ENCODE data around the gene ANO2. TPM values are rescaled to one million over a fixed set of nuclear protein-coding genes. Genes with fewer than 3 reads are reported as not detected.

Gene ANO2
- total and polyA plus RNA-seq, 8 donors, result 0.43 to 2.4 (median 0.97) TPM

- intact Hi-C loops (cut with DNase I), result no loop called here
- TF ChIP-seq CTCF (IDR thresholded peaks at IDR 0.05), result no peak
- FAIRE-seq, result no peak
- Histone ChIP-seq H3K4me1 (no peaks in the 10 kb centered on the region), H3K27me3 (no peaks in the 10 kb centered on the region), H3K4me3 (no peak overlapping the region), H3K9me3 (no peaks in the 10 kb centered on the region), H3K36me3 (no peaks in the 10 kb centered on the region), H3K27ac (no peak overlapping the region)
- ATAC-seq, result no peak
- DNase-seq, result no peak
- WGBS, 2 donors, result 82 to 83% methylated on average over 8 of the region's 8 CpGs
Observed at GRCh38 chr12:5516371-5517241, 428.5 kb downstream of the ANO2 start.

- intact Hi-C loops (cut with DNase I), result no loop called here
- TF ChIP-seq CTCF (IDR thresholded peaks at IDR 0.05), result no peak
- Histone ChIP-seq H3K4me3 (no peak overlapping the region), H3K36me3 (no peaks in the 10 kb centered on the region), H3K9me3 (no peaks in the 10 kb centered on the region), H3K4me1 (no peaks in the 10 kb centered on the region), H3K27me3 (no peaks in the 10 kb centered on the region), H3K27ac (no peak overlapping the region)
- FAIRE-seq (no peak), DNase-seq (no peak), ATAC-seq (no peak)
- 100% methylated on average over 1 of the region's 1 CpG for WGBS, 2 donors
Observed at GRCh38 chr12:5515458-5515857, 429.6 kb downstream of the ANO2 start.

- Histone ChIP-seq H3K4me1 (no peaks in the 10 kb centered on the region), H3K27me3 (no peaks in the 10 kb centered on the region), H3K27ac (no peak overlapping the region), H3K9me3 (no peaks in the 10 kb centered on the region), H3K36me3 (no peaks in the 10 kb centered on the region), H3K4me3 (no peak overlapping the region)
- 80 to 82% methylated on average over 4 of the region's 4 CpGs for WGBS, 2 donors
- intact Hi-C loops (cut with DNase I), result no loop called here
- no peak for FAIRE-seq
- TF ChIP-seq CTCF (IDR thresholded peaks at IDR 0.05), result no peak
- no peak for ATAC-seq
- DNase-seq, result no peak
Observed at GRCh38 chr12:5514545-5514944, 430.5 kb downstream of the ANO2 start.

GRCh38 chr12:5514016-5514415 lies 431.0 kb downstream of the ANO2 start:
- no peak for DNase-seq
- FAIRE-seq, result no peak
- no peaks in the 10 kb centered on the region for H3K27me3 ChIP-seq
- no peaks in the 10 kb centered on the region for H3K4me1 ChIP-seq
- ATAC-seq, result no peak
- 82 to 85% methylated on average over 6 of the region's 6 CpGs for WGBS, 2 donors
- no peaks in the 10 kb centered on the region for H3K36me3 ChIP-seq
- no peak for TF ChIP-seq CTCF (IDR thresholded peaks at IDR 0.05)
- H3K9me3 ChIP-seq, result no peaks in the 10 kb centered on the region
- intact Hi-C loops (cut with DNase I), result no loop called here
- H3K27ac ChIP-seq, result no peak overlapping the region
- no peak overlapping the region for H3K4me3 ChIP-seq

- Histone ChIP-seq H3K27me3 (no peaks in the 10 kb centered on the region), H3K27ac (no peak overlapping the region), H3K9me3 (no peaks in the 10 kb centered on the region), H3K36me3 (no peaks in the 10 kb centered on the region), H3K4me1 (no peaks in the 10 kb centered on the region), H3K4me3 (no peak overlapping the region)
- no peak for TF ChIP-seq CTCF (IDR thresholded peaks at IDR 0.05)
- intact Hi-C loops (cut with DNase I), result no loop called here
- no peak for FAIRE-seq
- WGBS, 2 donors, result 67 to 68% methylated on average over 4 of the region's 4 CpGs
- DNase-seq, result no peak
- no peak for ATAC-seq
Observed at GRCh38 chr12:5513406-5513805, 431.7 kb downstream of the ANO2 start.

Measured in pancreas (tissue), 10 donors.